Measurements from ENCODE around the gene ZSCAN21. TPM values are rescaled to one million over a fixed set of nuclear protein-coding genes. Genes with fewer than 3 reads are reported as not detected.

Gene ZSCAN21
- total and polyA plus RNA-seq, 2 donors (not counting 3 experiments of a cell fraction or from before 2014, with no cell fraction given): 7.4 to 7.7 TPM

GRCh38 chr7:100033526-100033925 is 16.0 kb upstream of the ZSCAN21 start:
- Histone ChIP-seq H3K27ac (ENCODE audit: insufficient read depth, low read depth, low read length) (no peak overlapping the region), H3K4me3 (replicated peaks in 1 of 3; ENCODE audit: insufficient read depth in 1 of 3, low read depth in 1 of 3, low read length in 3 of 3) (no peak overlapping the region), H2AFZ (ENCODE audit: low read depth, low read length) (no peak overlapping the region), H4K20me1 (replicated peaks; ENCODE audit: control insufficient read depth, extremely low read depth, insufficient read depth, low read length) (no peaks in the 10 kb centered on the region), H3K9me3 (replicated peaks; ENCODE audit: control insufficient read depth, insufficient read depth, low read length) (no peaks in the 10 kb centered on the region), H3K79me2 (ENCODE audit: control insufficient read depth, insufficient read depth, low read length) (no peaks in the 10 kb centered on the region), H3K4me1 (ENCODE audit: control insufficient read depth, extremely low read depth, insufficient read depth, low read length) (peaks cover 9% of the 10 kb centered on the region), H3K36me3 (ENCODE audit: control insufficient read depth in 2 of 2, extremely low read depth in 1 of 2, insufficient read depth in 2 of 2, low read length in 2 of 2) (peaks cover 26 to 47% of the 10 kb centered on the region in 2 experiments), H3K9me1 (replicated peaks; ENCODE audit: control insufficient read depth, extremely low read depth, insufficient read depth, low read length) (no peaks in the 10 kb centered on the region), H3K4me2 (ENCODE audit: insufficient read depth, low read length) (no peak overlapping the region), H3K27me3 (ENCODE audit: control insufficient read depth in 2 of 2, insufficient read depth in 2 of 2, low read length in 2 of 2) (no peaks in the 10 kb centered on the region), H3K9ac (replicated peaks; ENCODE audit: extremely low read depth, insufficient read depth, low read length) (no peak overlapping the region)
- FAIRE-seq (no peak), DNase-seq (ENCODE audit: low read depth, low spot score) (no peak)
- POLR2A ChIA-PET: interaction anchor here (1.2 kb wide), 1 partner anchor 18 kb away, joined by 3 read pairs; the partner anchor contains the start of gene ZKSCAN1
- CTCF ChIA-PET: interaction anchor here (0.6 to 1.4 kb wide), 2 partner anchors 12 to 43 kb away, joined by 3 read pairs; no protein-coding TSS in a partner anchor
- TF ChIP-seq POLR2AphosphoS5 (IDR thresholded peaks at IDR 0.05; ENCODE audit: insufficient read depth, low read depth, low read length) (no peak), CTCF (IDR thresholded peaks at IDR 0.05; ENCODE audit: extremely low read depth in 1 of 2, insufficient read depth in 1 of 2, low read depth in 1 of 2, low read length in 2 of 2) (no peak), GATA2 (IDR thresholded peaks at IDR 0.05; ENCODE audit: insufficient read depth, insufficient read length, low read depth, low read length) (no peak), EZH2 (IDR thresholded peaks at IDR 0.05; ENCODE audit: borderline replicate concordance, low read depth, low read length, severe bottlenecking) (no peak), POLR2A (IDR thresholded peaks at IDR 0.05; ENCODE audit: low read depth, low read length) (no peak), MYC (IDR thresholded peaks at IDR 0.05; ENCODE audit: low read depth, low read length) (no peak), JUN (IDR thresholded peaks at IDR 0.05; ENCODE audit: borderline replicate concordance, insufficient read depth, insufficient read length, low read depth) (no peak), MAX (IDR thresholded peaks at IDR 0.05; ENCODE audit: insufficient read depth, insufficient read length) (no peak), FOS (IDR thresholded peaks at IDR 0.05; ENCODE audit: borderline replicate concordance, insufficient read depth, low read length) (no peak)
- dilution Hi-C loops (cut with MboI; ENCODE audit: extremely low pct_ligation_motif_present, low sequenced_read_pairs): no loop called here
- no TSS peak for BruUV-seq (replicated peaks)
- intact Hi-C loops (cut with micrococcal nuclease): no loop called here
